IMR-90 (cell line): Measurements from ENCODE around the gene TNFAIP8L1. TPM values are rescaled to one million over a fixed set of nuclear protein-coding genes. Genes with fewer than 3 reads are reported as not detected.

Experiments used
- ATAC-seq: fragments of 200-7000 bp; cut with Tn5 transposase; 2 replicates; pipeline ENCODE4 v1.9.1; 2020; ENCODE audit warnings: low read depth, mild to moderate bottlenecking, moderate library complexity
- BruUV-seq: library from RNA; stranded (reverse); fragments of 400-500 nt; replicated peaks from 2 replicates; lab custom pipeline; 2021; lab: Mats Ljungman, UMichigan
- CTCF ChIA-PET: fragments of 300-600 bp; formaldehyde crosslinking; extraction: SDS; loops from one replicate; lab custom pipeline; 2021; ENCODE audit warnings: antibody characterized with exemption; lab: Yijun Ruan, JAX
- POLR2A ChIA-PET: fragments of 300-600 bp; sonication (Branson Sonifier 250); formaldehyde crosslinking; loops from one replicate; lab custom pipeline; 2022; ENCODE audit warnings: antibody characterized with exemption; ENCODE audit not compliant: unreplicated experiment; lab: Charles Lee
- DNase-seq: peaks from one replicate; pipeline ENCODE4 v3.0.0; 2013
- H2AFZ ChIP-seq: replicated peaks from 2 replicates; pipeline ENCODE3; 2013; ENCODE audit warnings: low read length, mild to moderate bottlenecking; ENCODE audit not compliant: poor library complexity
- H2AK5ac ChIP-seq: 2 replicates; pipeline ENCODE4 v1.6.1; 2013; ENCODE audit warnings: low read depth, low read length, inconsistent platforms
- H2AK9ac ChIP-seq: replicated peaks from 2 replicates; pipeline ENCODE3; 2013; ENCODE audit warnings: mild to moderate bottlenecking, low read depth, low read length, moderate library complexity; ENCODE audit not compliant: poor library complexity
- H2BK120ac ChIP-seq: 2 replicates; pipeline ENCODE4 v1.6.1; 2013; ENCODE audit warnings: low read depth, low read length, inconsistent platforms
- H2BK15ac ChIP-seq: 3 replicates; pipeline ENCODE4 v1.6.1; 2013; ENCODE audit warnings: low read depth, low read length, inconsistent platforms
- H2BK20ac ChIP-seq: 2 replicates; pipeline ENCODE4 v1.6.1; 2013; ENCODE audit warnings: low read depth, mild to moderate bottlenecking, inconsistent platforms, low read length, moderate library complexity
- H2BK5ac ChIP-seq: 2 replicates; pipeline ENCODE4 v1.6.1; 2013; ENCODE audit warnings: mild to moderate bottlenecking, low read depth, low read length, inconsistent platforms; ENCODE audit not compliant: poor library complexity, severe bottlenecking
- H3K14ac ChIP-seq: replicated peaks from 2 replicates; pipeline ENCODE4 v1.6.1; 2013; ENCODE audit warnings: low read depth, low read length, inconsistent platforms
- H3K18ac ChIP-seq: 2 replicates; pipeline ENCODE4 v1.6.1; 2013; ENCODE audit warnings: low read depth, low read length, control low read depth
- H3K23ac ChIP-seq: 2 replicates; pipeline ENCODE4 v1.6.1; 2013; ENCODE audit warnings: low read depth, low read length, inconsistent platforms
- H3K27ac ChIP-seq: 2 replicates; pipeline ENCODE4 v1.5.1; 2013; ENCODE audit warnings: mild to moderate bottlenecking, control low read depth, low read length; ENCODE audit not compliant: insufficient read depth
- H3K27me3 ChIP-seq: 2 replicates; pipeline ENCODE4 v1.6.1; 2013; ENCODE audit warnings: low read length; ENCODE audit not compliant: control insufficient read depth, insufficient read depth
- H3K36me3 ChIP-seq: 2 replicates; pipeline ENCODE4 v1.6.1; 2013; ENCODE audit warnings: low read length, mixed read lengths; ENCODE audit not compliant: control insufficient read depth, insufficient read depth
- H3K4ac ChIP-seq: 2 replicates; pipeline ENCODE4 v1.6.1; 2013; ENCODE audit warnings: low read depth, low read length, inconsistent platforms
- H3K4me1 ChIP-seq: 2 replicates; pipeline ENCODE4 v1.6.1; 2013; ENCODE audit warnings: low read length, mixed read lengths; ENCODE audit not compliant: control insufficient read depth, insufficient read depth
- H3K4me2 ChIP-seq: 2 replicates; pipeline ENCODE4 v1.6.1; 2013; ENCODE audit warnings: low read depth, mild to moderate bottlenecking, control low read depth, low read length, moderate library complexity
- H3K4me3 ChIP-seq: 2 replicates; pipeline ENCODE4 v1.5.1; 2013; ENCODE audit warnings: low read depth, mild to moderate bottlenecking, control low read depth, low read length, moderate library complexity; ENCODE audit not compliant: insufficient read depth
- H3K56ac ChIP-seq: 2 replicates; pipeline ENCODE4 v1.6.1; 2013; ENCODE audit warnings: low read length, inconsistent platforms; ENCODE audit not compliant: insufficient read depth; ENCODE audit errors: extremely low read depth
- H3K79me1 ChIP-seq, 2 experiments: 2 replicates each; pipeline ENCODE4 v1.6.1; 2013; ENCODE audit warnings: low read length in 2 of 2, inconsistent platforms in 1 of 2, low read depth in 1 of 2
- H3K9ac ChIP-seq: 2 replicates; pipeline ENCODE4 v1.6.1; 2013; ENCODE audit warnings: low read depth, low read length, control low read depth
- H3K9me1 ChIP-seq: 2 replicates; pipeline ENCODE4 v1.6.1; 2013; ENCODE audit warnings: low read length, inconsistent platforms; ENCODE audit not compliant: insufficient read depth
- H3K9me3 ChIP-seq: 2 replicates; pipeline ENCODE4 v1.6.1; 2013; ENCODE audit warnings: low read length; ENCODE audit not compliant: control insufficient read depth, insufficient read depth
- H4K20me1 ChIP-seq: 2 replicates; pipeline ENCODE4 v1.6.1; 2013; ENCODE audit warnings: low read length, inconsistent platforms; ENCODE audit not compliant: insufficient read depth
- H4K5ac ChIP-seq: 2 replicates; pipeline ENCODE4 v1.6.1; 2013; ENCODE audit warnings: mild to moderate bottlenecking, low read depth, low read length, control low read depth
- H4K8ac ChIP-seq, 2 experiments: 2 replicates each; pipeline ENCODE4 v1.6.1; 2013; ENCODE audit warnings: low read depth in 2 of 2, low read length in 2 of 2, control low read depth in 1 of 2, inconsistent platforms in 1 of 2
- H4K91ac ChIP-seq: 2 replicates; pipeline ENCODE4 v1.6.1; 2013; ENCODE audit warnings: low read depth, low read length, inconsistent platforms; ENCODE audit not compliant: insufficient read depth
- BHLHE40 ChIP-seq: fragments of 150-350 bp; IDR thresholded peaks from 2 replicates; pipeline ENCODE4 v1.6.1; 2016; ENCODE audit warnings: mild to moderate bottlenecking, low read depth, low read length
- CEBPB ChIP-seq: IDR thresholded peaks from 2 replicates; pipeline ENCODE4 v1.6.1; 2012; ENCODE audit warnings: low read depth, low read length, improper control_type of control experiment
- CHD1 ChIP-seq: IDR thresholded peaks from 2 replicates; pipeline ENCODE4 v1.6.1; 2012; ENCODE audit warnings: low read depth, low read length, improper control_type of control experiment
- CTCF ChIP-seq: conservative IDR thresholded peaks from 2 replicates; pipeline ENCODE4 v1.5.1; 2012; ENCODE audit warnings: mild to moderate bottlenecking, low read depth, low read length, improper control_type of control experiment
- FOS ChIP-seq: fragments of 150-350 bp; IDR thresholded peaks from 2 replicates; pipeline ENCODE4 v1.6.1; 2016; ENCODE audit warnings: low read depth, low read length
- MAFK ChIP-seq: IDR thresholded peaks from 2 replicates; pipeline ENCODE4 v1.6.1; 2012; ENCODE audit warnings: low read depth, low read length, improper control_type of control experiment
- MAZ ChIP-seq: IDR thresholded peaks from 2 replicates; pipeline ENCODE4 v1.6.1; 2012; ENCODE audit warnings: low read depth, mild to moderate bottlenecking, low read length, improper control_type of control experiment, moderate library complexity, borderline replicate concordance
- POLR2A ChIP-seq: IDR thresholded peaks from 2 replicates; pipeline ENCODE4 v1.6.1; 2012; ENCODE audit warnings: mild to moderate bottlenecking, low read depth, low read length
- RFX5 ChIP-seq: IDR thresholded peaks from 2 replicates; pipeline ENCODE4 v1.8.0; 2012; ENCODE audit warnings: low read depth, mild to moderate bottlenecking, low read length, moderate library complexity
- SMC3 ChIP-seq: fragments of 150-350 bp; IDR thresholded peaks from 2 replicates; pipeline ENCODE4 v1.6.1; 2016; ENCODE audit warnings: low read depth, mild to moderate bottlenecking, antibody characterized with exemption, low read length, moderate library complexity
- WGBS, 2 experiments: methylation state at CpG; one replicate each; pipeline versions ENCODE4 v1.1.5 to v1.1.7; 2013; ENCODE audit warnings: missing lambda C conversion rate in 2 of 2; ENCODE audit not compliant: insufficient read length in 1 of 2; ENCODE audit errors: extremely low coverage in 2 of 2; 5-methylcytosine and 5-hydroxymethylcytosine counted together
- dilution Hi-C: fragments of 300-500 bp; cut with HindIII; formaldehyde crosslinking; loops from one replicate; pipeline ENCODE4 v1.14.3; 2018; ENCODE audit warnings: low sequenced_read_pairs; ENCODE audit not compliant: unreplicated experiment
- in situ Hi-C: fragments of 300-500 bp; cut with MboI; formaldehyde crosslinking; loops from 3 replicates; pipeline ENCODE4 v1.14.3; 2019; ENCODE audit warnings: low sequenced_read_pairs, inconsistent platforms, mixed read lengths
- intact Hi-C: fragments of 100-400 bp; cut with micrococcal nuclease; formaldehyde crosslinking; loops from 2 replicates; pipeline ENCODE4 v1.10.0; 2022
- polyA plus RNA-seq, 3 experiments: library from polyadenylated mRNA; depleted of rRNA; stranded (reverse); fragments of >200 nt; gene quantifications; 2 replicates each; pipeline ENCODE4 v1.2.3, GENCODE V29; 2012; ENCODE audit warnings: low replicate concordance in 1 of 3
- total RNA-seq: library from RNA; depleted of rRNA; stranded (reverse); fragments of >200 nt; gene quantifications from 2 replicates; pipeline ENCODE4 v1.2.3, GENCODE V29; 2012
- TF ChIP-seq, protein P1 (sequence below): fragments of 150-350 bp; IDR thresholded peaks from 2 replicates; pipeline ENCODE4 v1.6.1; 2016; ENCODE audit warnings: low read depth, mild to moderate bottlenecking, low read length, moderate library complexity, borderline replicate concordance
- TF ChIP-seq, protein P2 (sequence below): fragments of 150-350 bp; IDR thresholded peaks from 2 replicates; pipeline ENCODE4 v1.6.1; 2017; ENCODE audit warnings: mild to moderate bottlenecking, antibody characterized with exemption, low read length, low read depth

The TNFAIP8L1 gene
- total and polyA plus RNA-seq, 2 of the 4 experiments (the other 2 are of a cell fraction) = 2.5 to 6.0 TPM

- TF ChIP-seq CTCF = peak; percentile 78
Observed at GRCh38 chr19:4633140-4633967, 6.0 kb upstream of the TNFAIP8L1 start (continued).

GRCh38 chr19:4635754-4636116 is 3.6 kb upstream of the TNFAIP8L1 start:
- Histone ChIP-seq H3K9me3 (no peaks in the 10 kb centered on the region), H3K27me3 (no peaks in the 10 kb centered on the region), H4K8ac (peak overlapping the region; percentile 87 to 97), H3K14ac (peak overlapping the region; percentile 90), H3K4me1 (peaks cover 21% of the 10 kb centered on the region), H3K4me2 (peak overlapping the region; percentile 90), H3K56ac (no peak overlapping the region), H2AK9ac (peak overlapping the region; percentile 74), H3K18ac (peak overlapping the region; percentile 55; the same call in 1 of the 2 replicates), H3K79me1 (peaks cover 12 to 17% of the 10 kb centered on the region in 2 experiments), H4K20me1 (no peaks in the 10 kb centered on the region), H2BK20ac (peak overlapping the region; percentile 66; the same call in 1 of the 2 replicates), H3K23ac (peak overlapping the region; percentile 46; the same call in 1 of the 2 replicates), H3K4me3 (peak overlapping the region; percentile 48), H3K36me3 (no peaks in the 10 kb centered on the region), H3K9me1 (peaks cover 6% of the 10 kb centered on the region), H3K4ac (peak overlapping the region; percentile 95), H4K91ac (peak overlapping the region; percentile 83), H2BK120ac (peak overlapping the region; percentile 87), H2BK15ac (no peak overlapping the region), H2AFZ (peak overlapping the region; percentile 98), H2BK5ac (peak overlapping the region; percentile 56), H3K27ac (peak overlapping the region; percentile 73), H4K5ac (peak overlapping the region; percentile 90), H3K9ac (peak overlapping the region; percentile 68), H2AK5ac (peak overlapping the region; percentile 64; the same call in 1 of the 2 replicates)
- BruUV-seq = no TSS peak
- dilution Hi-C loops = no loop called here
- DNase-seq (no peak), ATAC-seq (no peak)
- intact Hi-C loops = loop anchor here (1.0 to 5.0 kb wide), 3 partner anchors 59 to 163 kb away; partner anchors contain the start of genes HDGFL2 and SEMA6B
- 25% methylated on average over 3 of the region's 13 CpGs; no CpG with 5 or more reads in 1 of the 2 experiments for WGBS, 2 experiments
- in situ Hi-C loops = loop anchor here (5.0 kb wide), 1 partner anchor 58 kb away; no protein-coding TSS in a partner anchor
- ChIA-PET POLR2A (no interaction called here), CTCF (interaction anchor here (0.5 to 1.4 kb wide), 7 partner anchors 30 to 495 kb away, joined by 3 to 11 read pairs (median 3); no protein-coding TSS in a partner anchor)
- TF ChIP-seq SMC3 (no peak), CHD1 (no peak), POLR2A (no peak), FOS (no peak), MAZ (no peak), CEBPB (no peak), BHLHE40 (no peak), MAFK (no peak), RFX5 (no peak)
- TF ChIP-seq, protein P1, sequence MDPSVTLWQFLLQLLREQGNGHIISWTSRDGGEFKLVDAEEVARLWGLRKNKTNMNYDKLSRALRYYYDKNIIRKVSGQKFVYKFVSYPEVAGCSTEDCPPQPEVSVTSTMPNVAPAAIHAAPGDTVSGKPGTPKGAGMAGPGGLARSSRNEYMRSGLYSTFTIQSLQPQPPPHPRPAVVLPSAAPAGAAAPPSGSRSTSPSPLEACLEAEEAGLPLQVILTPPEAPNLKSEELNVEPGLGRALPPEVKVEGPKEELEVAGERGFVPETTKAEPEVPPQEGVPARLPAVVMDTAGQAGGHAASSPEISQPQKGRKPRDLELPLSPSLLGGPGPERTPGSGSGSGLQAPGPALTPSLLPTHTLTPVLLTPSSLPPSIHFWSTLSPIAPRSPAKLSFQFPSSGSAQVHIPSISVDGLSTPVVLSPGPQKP = no peak
- TF ChIP-seq, protein P2, sequence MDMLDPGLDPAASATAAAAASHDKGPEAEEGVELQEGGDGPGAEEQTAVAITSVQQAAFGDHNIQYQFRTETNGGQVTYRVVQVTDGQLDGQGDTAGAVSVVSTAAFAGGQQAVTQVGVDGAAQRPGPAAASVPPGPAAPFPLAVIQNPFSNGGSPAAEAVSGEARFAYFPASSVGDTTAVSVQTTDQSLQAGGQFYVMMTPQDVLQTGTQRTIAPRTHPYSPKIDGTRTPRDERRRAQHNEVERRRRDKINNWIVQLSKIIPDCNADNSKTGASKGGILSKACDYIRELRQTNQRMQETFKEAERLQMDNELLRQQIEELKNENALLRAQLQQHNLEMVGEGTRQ = no peak
